Keratinocyte (primary cell): Measurements from ENCODE around the gene RPP21. TPM values are rescaled to one million over a fixed set of nuclear protein-coding genes. Genes with fewer than 3 reads are reported as not detected.

Experiments used
- DNase-seq: peaks from one replicate; pipeline ENCODE4 v3.0.0-alpha.2; 2011; ENCODE audit warnings: low read depth, missing footprints, low spot score
- FAIRE-seq: peaks from 2 replicates; lab custom pipeline; 2011; peaks lifted over from hg19 to GRCh38; lab: Jason Lieb, UNC
- H2AFZ ChIP-seq: 2 replicates; pipeline ENCODE4 v1.6.0; 2012; ENCODE audit warnings: low read length, control low read depth, inconsistent platforms; ENCODE audit not compliant: control insufficient read depth
- H3K27ac ChIP-seq: 2 replicates; pipeline ENCODE4 v1.5.1; 2011; ENCODE audit warnings: low read length; ENCODE audit not compliant: control insufficient read depth, insufficient read depth
- H3K27me3 ChIP-seq: 3 replicates; pipeline ENCODE4 v1.6.0; 2011; ENCODE audit warnings: low read length; ENCODE audit not compliant: control insufficient read depth, insufficient read depth; ENCODE audit errors: extremely low read depth
- H3K36me3 ChIP-seq, 2 experiments: 2 replicates in 1 of 2; 3 replicates in 1 of 2; pipeline ENCODE4 v1.5.1; 2011; ENCODE audit warnings: low read length in 2 of 2, mild to moderate bottlenecking in 1 of 2; ENCODE audit not compliant: control insufficient read depth in 2 of 2, insufficient read depth in 2 of 2; ENCODE audit errors: extremely low read depth in 1 of 2
- H3K4me1 ChIP-seq: 3 replicates; pipeline ENCODE4 v1.5.1; 2011; ENCODE audit warnings: low read length; ENCODE audit not compliant: control insufficient read depth, insufficient read depth; ENCODE audit errors: extremely low read depth
- H3K4me2 ChIP-seq: 3 replicates; pipeline ENCODE4 v1.6.0; 2011; ENCODE audit warnings: low read depth, low read length; ENCODE audit not compliant: control insufficient read depth, insufficient read depth; ENCODE audit errors: extremely low read depth
- H3K4me3 ChIP-seq, 3 experiments: fragments of 200-600 bp in 1 of 3; sonication (generic) in 1 of 3; 2 replicates in 2 of 3; 3 replicates in 1 of 3; pipeline ENCODE4 v1.5.1; 2011 to 2016; ENCODE audit warnings: low read length in 3 of 3, mild to moderate bottlenecking in 3 of 3, control low read depth in 2 of 3, inconsistent platforms in 1 of 3, low read depth in 1 of 3, mixed read lengths in 1 of 3, mixed run types in 1 of 3, moderate library complexity in 1 of 3; ENCODE audit not compliant: control insufficient read depth in 2 of 3, insufficient read depth in 2 of 3; ENCODE audit errors: extremely low read depth in 1 of 3
- H3K79me2 ChIP-seq: 2 replicates; pipeline ENCODE4 v1.6.0; 2012; ENCODE audit warnings: low read length; ENCODE audit not compliant: control insufficient read depth, insufficient read depth
- H3K9ac ChIP-seq: 3 replicates; pipeline ENCODE4 v1.6.0; 2011; ENCODE audit warnings: low read length; ENCODE audit not compliant: control insufficient read depth, insufficient read depth; ENCODE audit errors: extremely low read depth
- H3K9me1 ChIP-seq: 3 replicates; pipeline ENCODE4 v1.6.0; 2011; ENCODE audit warnings: low read length; ENCODE audit not compliant: control insufficient read depth, insufficient read depth; ENCODE audit errors: extremely low read depth
- H3K9me3 ChIP-seq: 2 replicates; pipeline ENCODE4 v1.5.1; 2012; ENCODE audit warnings: low read depth, low read length; ENCODE audit not compliant: control insufficient read depth
- H4K20me1 ChIP-seq: 3 replicates; pipeline ENCODE4 v1.6.0; 2011; ENCODE audit warnings: low read length; ENCODE audit not compliant: control insufficient read depth, insufficient read depth; ENCODE audit errors: extremely low read depth
- CTCF ChIP-seq, 3 experiments: IDR thresholded peaks in 1 of 3; conservative IDR thresholded peaks in 1 of 3; optimal IDR thresholded peaks in 1 of 3; 2 replicates in 2 of 3; 3 replicates in 1 of 3; pipeline versions ENCODE3 to v1.5.1; 2011; ENCODE audit warnings: low read length in 3 of 3, mild to moderate bottlenecking in 3 of 3, moderate library complexity in 2 of 3, control low read depth in 1 of 3, inconsistent platforms in 1 of 3; ENCODE audit not compliant: insufficient read depth in 2 of 3; ENCODE audit errors: extremely low read depth in 1 of 3
- EZH2 ChIP-seq: IDR thresholded peaks from one replicate; pipeline ENCODE4 v1.6.1; 2012; ENCODE audit warnings: inconsistent platforms, mild to moderate bottlenecking, low read length, moderate library complexity
- dilution Hi-C: fragments of 300-500 bp; cut with MboI; formaldehyde crosslinking; loops from one replicate; pipeline ENCODE4 v1.7.0; 2020; ENCODE audit warnings: low sequenced_read_pairs; ENCODE audit not compliant: extremely low pct_ligation_motif_present
- polyA plus RNA-seq, 5 experiments: library from polyadenylated mRNA; depleted of rRNA in 3 of 5; stranded (reverse) in 3 of 5; stranded (forward) in 1 of 5; unstranded in 1 of 5; fragments of >200 nt; gene quantifications; 1 replicate in 1 of 5; 2 replicates in 3 of 5; 3 replicates in 1 of 5; pipeline versions ENCODE4 v1.2.1 to v1.2.3, GENCODE V29; 2011 to 2012; ENCODE audit warnings: missing spikeins in 2 of 5, low read depth in 1 of 5, low replicate concordance in 1 of 5

The RPP21 gene
- polyA plus RNA-seq, 1 donor (not counting 4 experiments of a cell fraction or from before 2014, with no cell fraction given): 25.7 TPM

GRCh38 chr6:30350524-30350923 lies 5.6 kb downstream of the RPP21 start:
- H3K79me2 ChIP-seq: peaks cover 2% of the 10 kb centered on the region
- dilution Hi-C loops: no loop called here
- H3K9ac ChIP-seq: no peak overlapping the region
- no peak overlapping the region for H3K4me2 ChIP-seq
- no peaks in the 10 kb centered on the region for H4K20me1 ChIP-seq
- no peaks in the 10 kb centered on the region for H3K9me1 ChIP-seq
- peaks cover 6% of the 10 kb centered on the region for H3K4me1 ChIP-seq
- TF ChIP-seq EZH2 (no peak), CTCF (optimal IDR thresholded peaks at IDR 0.05 in 1 of 3, IDR thresholded peaks at IDR 0.05 in 1 of 3, conservative IDR thresholded peaks at IDR 0.05 in 1 of 3; ENCODE audit: extremely low read depth in 1 of 3, insufficient read depth in 2 of 3, low read length in 3 of 3) (no peak)
- H3K4me3 ChIP-seq: no peak overlapping the region
- H2AFZ ChIP-seq: no peak overlapping the region
- no peak for DNase-seq
- no peaks in the 10 kb centered on the region for H3K9me3 ChIP-seq
- H3K36me3 ChIP-seq: peaks cover 1 to 3% of the 10 kb centered on the region in 2 experiments
- H3K27me3 ChIP-seq: peaks cover 4% of the 10 kb centered on the region
- no peak overlapping the region for H3K27ac ChIP-seq
- FAIRE-seq: no peak

- Histone ChIP-seq H2AFZ (no peak overlapping the region), H3K4me3 (no peak overlapping the region), H3K9me3 (no peaks in the 10 kb centered on the region), H3K4me1 (no peaks in the 10 kb centered on the region), H3K27ac (no peak overlapping the region), H4K20me1 (no peaks in the 10 kb centered on the region), H3K9ac (no peak overlapping the region), H3K4me2 (no peak overlapping the region), H3K27me3 (peaks cover 4% of the 10 kb centered on the region), H3K36me3 (no peaks in the 10 kb centered on the region), H3K9me1 (no peaks in the 10 kb centered on the region), H3K79me2 (no peaks in the 10 kb centered on the region)
- dilution Hi-C loops: no loop called here
- no peak for DNase-seq
- no peak for FAIRE-seq
- TF ChIP-seq EZH2: no peak
- TF ChIP-seq CTCF (optimal IDR thresholded peaks at IDR 0.05 in 1 of 3, IDR thresholded peaks at IDR 0.05 in 1 of 3, conservative IDR thresholded peaks at IDR 0.05 in 1 of 3; ENCODE audit: extremely low read depth in 1 of 3, insufficient read depth in 2 of 3, low read length in 3 of 3): no peak
Measured at GRCh38 chr6:30352550-30352949, 7.6 kb downstream of the RPP21 start.
